GM12878 (cell line): ENCODE measurements around the gene EP300. TPM values are rescaled to one million over a fixed set of nuclear protein-coding genes. Genes with fewer than 3 reads are reported as not detected.

Source experiments
- ATAC-seq: fragments of 200-7000 bp; cut with Tn5 transposase; 3 replicates; pipeline ENCODE4 v1.9.1; 2020; ENCODE audit warnings: mild to moderate bottlenecking, moderate library complexity
- BruUV-seq: library from RNA; stranded (reverse); fragments of 400-500 nt; replicated peaks from 2 replicates; lab custom pipeline; 2021; lab: Mats Ljungman, UMichigan
- CTCF ChIA-PET: fragments of 300-600 bp; sonication (Branson Sonifier 250); formaldehyde crosslinking; extraction: SDS; loops from one replicate; lab custom pipeline; 2021; ENCODE audit warnings: inconsistent platforms; lab: Yijun Ruan, JAX
- POLR2A ChIA-PET: fragments of 350-600 bp; formaldehyde crosslinking; extraction: SDS; loops from one replicate; lab custom pipeline; 2021; ENCODE audit warnings: inconsistent platforms; lab: Charles Lee
- RAD21 ChIA-PET: fragments of 300-600 bp; sonication (Branson Sonifier 250); formaldehyde crosslinking; loops from one replicate; lab custom pipeline; 2023; ENCODE audit warnings: antibody characterized with exemption; ENCODE audit not compliant: unreplicated experiment; lab: Charles Lee
- SMC1A ChIA-PET: fragments of 300-600 bp; sonication (Branson Sonifier 250); formaldehyde crosslinking; loops from one replicate; lab custom pipeline; 2023; ENCODE audit not compliant: unreplicated experiment, uncharacterized antibody; lab: Charles Lee
- DNase-seq: peaks from one replicate; pipeline ENCODE4 v3.0.0-alpha.2; 2011; ENCODE audit warnings: low read depth, low spot score
- FAIRE-seq: peaks from 3 replicates; lab custom pipeline; 2011; peaks lifted over from hg19 to GRCh38; lab: Jason Lieb, UNC
- H2AFZ ChIP-seq: 2 replicates; pipeline ENCODE4 v1.6.0; 2011; ENCODE audit warnings: low read depth, low read length, control low read depth; ENCODE audit not compliant: control insufficient read depth
- H3K27ac ChIP-seq: 2 replicates; pipeline ENCODE4 v1.5.1; 2011; ENCODE audit warnings: control low read depth; ENCODE audit not compliant: control insufficient read depth, insufficient read depth
- H3K27me3 ChIP-seq, 2 experiments: replicated peaks in 1 of 2; 2 replicates each; pipeline versions ENCODE4 v1.6.0 to v1.6.1; 2011; ENCODE audit warnings: low read length in 1 of 2; ENCODE audit not compliant: control insufficient read depth in 2 of 2, insufficient read depth in 2 of 2
- H3K36me3 ChIP-seq, 2 experiments: 2 replicates each; pipeline ENCODE4 v1.5.1; 2011; ENCODE audit warnings: low read length in 1 of 2; ENCODE audit not compliant: control insufficient read depth in 2 of 2, insufficient read depth in 2 of 2
- H3K4me1 ChIP-seq: 2 replicates; pipeline ENCODE4 v1.6.1; 2011; ENCODE audit warnings: mild to moderate bottlenecking, low read length, moderate library complexity, mixed read lengths; ENCODE audit not compliant: control insufficient read depth, insufficient read depth
- H3K4me2 ChIP-seq: 2 replicates; pipeline ENCODE4 v1.6.0; 2011; ENCODE audit warnings: control low read depth; ENCODE audit not compliant: control insufficient read depth, insufficient read depth
- H3K4me3 ChIP-seq: fragments of 200-600 bp; sonication (generic); 2 replicates; pipeline ENCODE4 v1.5.1; 2016
- H3K79me2 ChIP-seq: 2 replicates; pipeline ENCODE4 v1.6.0; 2011; ENCODE audit warnings: low read length; ENCODE audit not compliant: control insufficient read depth, insufficient read depth
- H3K9ac ChIP-seq: 2 replicates; pipeline ENCODE4 v1.8.0; 2011; ENCODE audit warnings: low read length, control low read depth, mixed read lengths; ENCODE audit not compliant: control insufficient read depth, insufficient read depth
- H3K9me3 ChIP-seq: replicated peaks from 3 replicates; pipeline ENCODE4 v1.5.1; 2011; ENCODE audit warnings: mild to moderate bottlenecking, low read length; ENCODE audit not compliant: control insufficient read depth, insufficient read depth
- H4K20me1 ChIP-seq: 2 replicates; pipeline ENCODE4 v1.6.0; 2011; ENCODE audit not compliant: control insufficient read depth, insufficient read depth
- MXI1 ChIP-seq: fragments of 150-350 bp; IDR thresholded peaks from 2 replicates; pipeline ENCODE4 v1.6.1; 2011; ENCODE audit warnings: low read depth, mild to moderate bottlenecking, inconsistent platforms, low read length, improper control_type of control experiment
- POLR2AphosphoS5 ChIP-seq: IDR thresholded peaks from 2 replicates; pipeline ENCODE4 v1.6.1; 2011; ENCODE audit warnings: mild to moderate bottlenecking, low read length, inconsistent platforms
- RELA ChIP-seq: fragments of 450-650 bp; IDR thresholded peaks from 2 replicates; pipeline ENCODE4 v1.8.0; 2014; ENCODE audit warnings: borderline replicate concordance; ENCODE audit not compliant: partially characterized antibody
- REST ChIP-seq: IDR thresholded peaks from 2 replicates; pipeline ENCODE4 v1.6.1; 2012; ENCODE audit warnings: mild to moderate bottlenecking, low read depth, low read length
- SMARCA5 ChIP-seq: fragments of 450-650 bp; IDR thresholded peaks from 2 replicates; pipeline ENCODE4 v1.6.1; 2017; ENCODE audit warnings: mild to moderate bottlenecking
- WGBS: methylation state at CpG from one replicate; pipeline ENCODE4 v1.1.6; 2016; ENCODE audit warnings: low lambda C conversion rate; ENCODE audit not compliant: insufficient replicate concordance, insufficient coverage; ENCODE audit errors: missing lambda C conversion rate; 5-methylcytosine and 5-hydroxymethylcytosine counted together
- in situ Hi-C: fragments of 300-500 bp; cut with MboI; formaldehyde crosslinking; loops from 9 replicates; pipeline ENCODE4 v1.14.3; 2018; ENCODE audit warnings: mixed read lengths
- intact Hi-C: fragments of 100-400 bp; cut with micrococcal nuclease; formaldehyde crosslinking; loops from one replicate; pipeline ENCODE4 v1.14.2; 2022; ENCODE audit not compliant: unreplicated experiment
- polyA plus RNA-seq, 11 experiments: library from polyadenylated mRNA; depleted of rRNA in 4 of 11; unstranded in 6 of 11; stranded (reverse) in 5 of 11; fragments of >200 nt; fragmentation: Nextera tagmentation in 4 of 11; fragmentation: Illumina TruSeq in 1 of 11; extraction: Ambion mirVana in 4 of 11; extraction: Trizol in 1 of 11; gene quantifications; 1 replicate in 1 of 11; 2 replicates in 10 of 11; pipeline versions ENCODE4 v1.2.1 to v1.2.3, GENCODE V29; 2011 to 2016; ENCODE audit warnings: inconsistent platforms in 2 of 11, missing spikeins in 2 of 11, low read depth in 1 of 11
- total RNA-seq, 4 experiments: library from RNA; depleted of rRNA in 3 of 4; stranded (reverse); fragments of >200 nt in 3 of 4; fragmentation: Illumina TruSeq in 1 of 4; extraction: Trizol in 1 of 4; gene quantifications; 2 replicates each; pipeline versions ENCODE4 v1.2.1 to v1.2.3, GENCODE V29; 2013 to 2021

EP300 gene
- total and polyA plus RNA-seq, 10 of the 15 experiments (the other 5 are each of a cell fraction or from before 2014, with no cell fraction given), result 5.5 to 48.5 (median 23.6) TPM

DNA sequence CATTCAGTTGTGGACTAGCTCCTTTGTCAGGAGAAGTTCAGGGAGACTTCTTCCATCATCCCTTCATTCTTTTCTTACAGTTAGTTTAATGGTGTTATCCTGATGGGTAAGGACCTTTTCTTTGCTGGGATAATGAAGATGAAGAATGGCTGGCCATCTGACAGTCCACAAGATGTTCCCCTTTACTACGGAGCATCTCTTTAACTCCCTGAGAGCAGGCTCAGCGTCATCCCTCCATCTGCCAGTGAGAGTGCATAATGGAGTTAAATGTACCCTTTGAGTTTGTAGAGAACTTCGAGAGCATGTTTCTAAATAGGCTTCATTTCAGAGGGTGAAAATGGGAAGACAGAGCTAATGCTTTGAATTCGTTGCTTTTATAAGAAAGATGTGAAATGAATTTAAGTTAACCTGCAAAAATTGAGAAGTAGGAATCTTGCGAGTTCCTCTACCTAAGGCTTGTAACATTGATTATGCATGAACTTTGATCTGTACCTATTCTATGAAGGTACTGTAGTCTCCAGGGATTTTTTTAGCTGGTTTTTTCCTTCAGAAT is 1.7 kb downstream of the EP300 start:
- peak; percentile 83 for FAIRE-seq

More for the DNA sequence above, 1.7 kb downstream of the EP300 start:
- no peaks in the 10 kb centered on the region for H3K27me3 ChIP-seq
- TF ChIP-seq MXI1, result 0 out of 2 replicates have a peak, but pooled peaks have one; percentile 30
- TF ChIP-seq SMARCA5, result no peak
- TF ChIP-seq POLR2AphosphoS5, result 0 out of 2 replicates have a peak, but pooled peaks have one; percentile 44
- no peak for TF ChIP-seq RELA
- TF ChIP-seq REST, result no peak
- TF ChIP-seq, all 136 proteins: peak for 2
- no peak for DNase-seq
- Histone ChIP-seq H4K20me1 (peaks cover 4% of the 10 kb centered on the region; the same call in 1 of the 2 replicates), H3K4me2 (peak overlapping the region; percentile 68), H3K36me3 (peaks cover 0 to under 1% of the 10 kb centered on the region in 2 experiments; a peak in 1 of 4 replicates), H3K9me3 (no peaks in the 10 kb centered on the region), H3K79me2 (peaks cover 69% of the 10 kb centered on the region), H3K27ac (peak overlapping the region; percentile 6; the same call in 1 of the 2 replicates), H2AFZ (no peak overlapping the region), H3K9ac (peak overlapping the region; percentile 96), H3K4me3 (peak overlapping the region; percentile 95), H3K4me1 (no peaks in the 10 kb centered on the region; the same call in 1 of the 2 replicates)
- TSS peak; percentile 50 for BruUV-seq
- WGBS, result 0% methylated on average over 5 of the region's 5 CpGs
- ATAC-seq, result peak; percentile 10; the same call in 1 of the 3 replicates
- SMC1A ChIA-PET, result interaction anchor here (0.7 to 3.3 kb wide), 11 partner anchors 11 to 237 kb away, joined by 3 to 30 read pairs (median 4); partner anchors contain the start of gene RBX1
- RAD21 ChIA-PET, result interaction anchor here (1.5 to 3.7 kb wide), 6 partner anchors 9 to 171 kb away, joined by 4 to 42 read pairs (median 10); partner anchors contain the start of gene RBX1
- CTCF ChIA-PET, result interaction anchor here (0.8 to 2.4 kb wide), 5 partner anchors 51 to 171 kb away, joined by 3 to 13 read pairs (median 4); partner anchors contain the start of gene RBX1
- POLR2A ChIA-PET, result interaction anchor here (0.5 to 2.9 kb wide), 10 partner anchors 10 to 172 kb away, joined by 3 to 31 read pairs (median 3); partner anchors contain the start of gene RBX1
- in situ Hi-C loops (no loop called here), intact Hi-C loops (loop anchor here (5.0 kb wide), 1 partner anchor 208 kb away; the partner anchor contains the start of gene ZC3H7B)
